ENCODE data around the gene GRAMD2A. TPM values are rescaled to one million over a fixed set of nuclear protein-coding genes. Genes with fewer than 3 reads are reported as not detected.
A peak's percentile ranks its signal among the peaks of the same experiment; 100 is the strongest.

The GRAMD2A gene
- total RNA-seq, 1 donor from 2014 or later = 1.2 TPM

DNA sequence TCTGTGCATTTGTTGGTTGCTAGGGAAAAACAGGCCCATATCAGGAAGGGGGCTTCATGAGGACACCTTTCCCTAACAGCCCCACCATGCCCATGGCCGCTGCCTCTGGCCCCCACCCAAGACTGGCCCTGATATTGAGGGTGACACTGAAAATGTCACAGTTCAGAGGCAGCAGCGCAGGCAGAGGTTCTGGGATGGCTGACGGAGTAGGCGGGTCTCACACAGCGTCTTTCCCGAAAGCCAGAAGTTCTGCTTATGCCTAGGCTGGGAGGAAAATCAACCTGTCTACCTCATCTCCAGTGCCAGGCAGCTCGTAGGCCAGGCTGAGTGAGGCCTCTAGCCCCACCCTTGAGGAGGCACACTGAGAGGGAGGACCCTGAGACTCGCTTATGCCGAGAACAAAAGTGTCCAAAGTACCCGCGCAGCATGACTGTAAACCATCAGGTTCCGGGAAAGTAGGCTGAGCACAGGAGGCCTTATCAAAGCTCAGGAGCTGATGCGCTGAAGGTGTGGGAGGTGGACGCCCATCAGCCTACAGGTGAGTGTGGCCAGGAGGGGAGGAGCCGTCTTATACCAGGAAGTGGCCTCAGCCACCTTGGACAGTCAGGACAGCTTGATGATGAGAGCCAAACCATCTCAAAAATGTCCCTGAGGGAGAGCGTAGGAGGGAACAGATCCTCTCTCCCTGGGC lies 27.5 kb downstream of the GRAMD2A start:
- FAIRE-seq (no peak), DNase-seq (ENCODE audit: low spot score in 2 of 2) (no peak)

DNA sequence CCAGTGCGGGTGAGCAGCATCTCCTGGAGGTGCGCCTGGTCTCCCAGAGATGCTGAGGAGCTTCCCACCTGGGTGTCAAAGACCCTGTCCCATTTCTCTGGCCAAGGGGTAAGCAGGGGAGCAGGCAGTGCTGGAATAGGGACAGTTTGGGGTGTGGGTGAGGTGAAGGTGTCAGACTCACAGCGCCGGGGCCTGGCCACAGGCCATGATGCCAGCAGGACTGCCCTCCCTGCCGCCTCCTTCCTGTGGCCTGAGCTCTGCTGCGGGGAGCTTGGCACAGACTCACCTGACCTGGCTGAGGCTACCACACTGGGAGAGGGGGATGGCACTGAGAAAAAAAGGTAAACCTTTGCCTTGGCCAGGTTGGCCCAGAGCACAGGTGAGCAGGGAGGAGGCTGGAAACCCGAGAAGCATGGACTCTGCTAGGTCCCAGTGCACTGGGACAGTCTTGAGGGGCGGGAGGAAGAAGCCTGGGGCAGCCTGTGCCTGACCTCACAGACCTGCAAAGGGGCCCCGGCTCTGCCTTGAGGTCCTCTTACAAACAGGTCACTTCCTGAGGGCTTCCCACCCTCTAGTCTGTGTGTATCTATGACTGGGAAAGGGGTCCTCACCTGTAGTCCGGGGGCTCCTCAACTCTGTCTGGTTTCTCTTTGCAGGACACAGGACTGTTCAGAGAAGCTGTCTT lies 28.2 kb downstream of the GRAMD2A start:
- no peak for FAIRE-seq
- no peak for DNase-seq (ENCODE audit: low spot score in 2 of 2)

DNA sequence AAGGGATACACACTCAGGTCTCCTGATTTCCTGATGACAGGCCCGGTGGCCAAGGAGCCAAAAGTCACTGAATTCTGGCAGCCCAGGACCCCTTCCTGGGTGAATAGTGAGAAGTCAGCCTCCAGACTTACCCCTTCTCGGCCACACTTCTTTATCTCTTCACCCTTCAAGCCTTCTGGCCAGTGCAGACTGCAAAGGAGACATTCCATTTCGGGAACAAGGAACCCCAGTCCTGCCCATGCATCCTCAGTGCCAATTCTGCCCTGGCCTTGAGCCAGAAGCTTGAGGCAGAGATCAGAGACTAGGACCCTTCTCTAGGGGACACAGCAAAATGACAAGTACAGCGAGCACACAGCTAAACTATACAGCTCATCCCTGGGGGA lies 28.8 kb downstream of the GRAMD2A start:
- DNase-seq (ENCODE audit: low spot score in 2 of 2) (no peak), FAIRE-seq (no peak)

DNA sequence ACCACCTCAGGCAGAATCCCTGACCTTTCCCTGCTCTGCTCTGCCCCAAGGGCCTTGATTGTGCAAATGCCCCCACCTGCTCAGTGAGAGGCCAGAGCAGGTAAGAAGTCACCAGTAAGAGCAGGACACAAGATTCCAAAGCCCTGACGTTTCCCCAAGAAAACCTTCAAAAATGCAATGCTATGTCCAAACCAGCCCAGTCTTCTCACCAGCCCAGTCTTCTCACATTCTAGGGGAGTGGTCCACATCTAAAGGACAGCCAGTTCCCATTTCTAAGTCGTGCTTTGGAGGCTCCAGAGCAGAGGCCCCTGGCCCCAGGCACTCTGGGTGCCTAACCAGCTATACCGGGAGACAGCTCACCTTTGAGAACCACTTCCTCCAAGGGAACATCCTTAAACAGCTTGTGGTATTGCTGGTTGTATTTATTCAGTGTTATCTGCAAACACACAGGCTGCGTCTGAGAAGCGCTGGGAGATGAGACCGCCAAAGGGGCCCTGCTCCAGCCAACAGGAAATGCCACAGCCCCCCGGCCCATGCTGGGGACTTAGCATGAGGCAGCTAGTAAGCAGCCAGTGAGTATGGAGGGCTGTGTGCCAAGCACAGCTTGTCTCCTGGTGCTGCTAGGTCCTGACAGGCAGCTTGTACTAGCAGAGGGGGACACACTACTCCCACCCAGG lies 29.3 kb downstream of the GRAMD2A start:
- FAIRE-seq (no peak), DNase-seq (ENCODE audit: low spot score in 2 of 2) (no peak)

DNA sequence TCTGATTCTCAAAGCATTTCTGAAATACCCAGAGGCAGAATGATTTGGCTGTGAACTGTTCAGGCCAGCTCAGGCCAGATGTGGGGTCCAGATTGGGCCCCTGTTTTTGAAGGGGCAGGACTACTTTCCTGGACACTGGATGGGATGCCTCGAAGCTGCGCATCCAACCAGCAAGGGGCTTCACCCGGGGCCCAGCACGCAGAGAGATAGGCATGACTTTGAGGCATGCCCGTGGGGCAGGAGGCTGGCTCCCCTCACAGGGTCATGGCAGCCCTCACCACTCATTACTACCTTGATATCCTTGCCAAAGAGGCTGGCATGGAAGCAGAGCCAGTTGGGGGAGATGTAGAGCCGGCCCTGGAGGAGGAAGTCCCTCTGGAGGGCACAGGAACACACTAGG lies 30.1 kb downstream of the GRAMD2A start:
- DNase-seq (ENCODE audit: low spot score in 2 of 2) = no peak
- FAIRE-seq = no peak

DNA sequence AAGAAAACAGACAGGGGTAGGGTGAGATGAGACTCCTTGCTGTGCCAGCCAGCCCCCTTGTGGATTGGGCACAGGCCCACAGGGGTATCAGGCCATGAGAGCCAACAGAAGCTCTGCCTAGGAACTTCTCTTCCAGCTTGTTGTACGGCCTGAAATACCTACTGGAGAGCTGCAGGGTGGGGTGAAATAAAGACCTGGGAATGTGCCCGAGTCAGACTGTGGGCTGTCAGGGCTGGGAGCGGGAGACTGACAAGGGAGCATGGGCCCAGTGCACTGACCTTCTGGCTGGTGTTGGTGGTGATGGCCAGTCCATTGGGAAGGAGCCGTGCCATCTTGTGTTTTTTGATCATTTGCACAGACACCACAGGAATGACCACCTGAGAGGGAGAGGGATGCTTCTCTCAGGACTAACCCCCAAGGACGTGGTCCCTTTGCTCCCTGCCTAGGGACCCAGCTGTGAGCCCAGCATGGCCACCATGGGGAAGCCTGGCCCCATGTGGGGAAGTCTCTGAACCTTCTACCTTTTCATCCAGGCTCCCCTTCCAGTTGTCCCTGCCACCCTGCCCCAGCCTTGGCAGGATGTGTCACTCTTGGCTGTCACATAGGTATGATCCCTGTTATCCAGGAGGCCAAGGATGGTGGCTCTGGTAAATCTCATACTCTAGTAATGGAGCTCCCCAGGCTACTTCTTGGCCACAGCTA lies 30.7 kb downstream of the GRAMD2A start:
- no peak for FAIRE-seq
- DNase-seq (ENCODE audit: low spot score in 2 of 2) = no peak

DNA sequence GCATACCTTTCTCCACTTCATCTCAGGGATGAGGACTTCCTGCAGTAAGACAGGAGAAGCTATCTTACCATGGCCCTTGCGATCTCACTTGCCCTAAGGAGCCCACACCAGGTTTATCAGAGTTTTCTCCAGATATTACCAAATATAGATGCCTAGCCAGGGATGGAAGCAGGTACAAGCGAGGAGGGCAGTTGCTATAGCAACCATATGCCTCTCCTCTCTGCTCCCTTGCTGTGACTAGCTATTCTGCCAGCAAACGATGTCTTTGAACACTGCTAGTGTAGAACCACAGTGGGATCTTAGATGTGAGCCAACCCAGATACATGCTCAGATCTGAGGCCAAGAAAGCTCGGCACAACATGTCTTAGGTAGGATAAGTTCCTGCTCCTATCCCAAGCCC lies 33.9 kb downstream of the GRAMD2A start:
- DNase-seq (ENCODE audit: low spot score in 2 of 2) = peak in 1 of 2 donors; percentile 35
- FAIRE-seq = no peak

DNA sequence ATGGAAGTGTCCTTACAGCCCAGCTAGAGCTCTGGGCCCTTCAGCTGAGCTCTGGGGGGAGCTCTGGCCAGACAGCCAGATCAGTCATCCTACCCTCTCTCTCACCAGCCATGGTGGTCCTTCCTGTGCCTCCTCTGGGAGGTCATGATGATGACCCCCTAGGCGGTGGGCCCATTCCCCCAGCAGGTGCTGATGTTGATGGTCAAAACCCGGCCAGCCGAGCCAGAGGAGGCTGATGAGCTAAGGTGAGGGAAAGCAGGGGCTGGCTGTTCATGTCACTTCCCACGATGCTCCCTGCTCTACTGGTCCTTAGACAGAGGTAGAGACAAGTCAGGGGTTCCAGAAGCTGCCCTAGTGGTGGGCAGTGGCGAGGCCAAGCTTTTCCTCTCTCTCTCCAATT lies 35.0 kb downstream of the GRAMD2A start:
- DNase-seq (ENCODE audit: low spot score in 2 of 2) (no peak), FAIRE-seq (no peak)

DNA sequence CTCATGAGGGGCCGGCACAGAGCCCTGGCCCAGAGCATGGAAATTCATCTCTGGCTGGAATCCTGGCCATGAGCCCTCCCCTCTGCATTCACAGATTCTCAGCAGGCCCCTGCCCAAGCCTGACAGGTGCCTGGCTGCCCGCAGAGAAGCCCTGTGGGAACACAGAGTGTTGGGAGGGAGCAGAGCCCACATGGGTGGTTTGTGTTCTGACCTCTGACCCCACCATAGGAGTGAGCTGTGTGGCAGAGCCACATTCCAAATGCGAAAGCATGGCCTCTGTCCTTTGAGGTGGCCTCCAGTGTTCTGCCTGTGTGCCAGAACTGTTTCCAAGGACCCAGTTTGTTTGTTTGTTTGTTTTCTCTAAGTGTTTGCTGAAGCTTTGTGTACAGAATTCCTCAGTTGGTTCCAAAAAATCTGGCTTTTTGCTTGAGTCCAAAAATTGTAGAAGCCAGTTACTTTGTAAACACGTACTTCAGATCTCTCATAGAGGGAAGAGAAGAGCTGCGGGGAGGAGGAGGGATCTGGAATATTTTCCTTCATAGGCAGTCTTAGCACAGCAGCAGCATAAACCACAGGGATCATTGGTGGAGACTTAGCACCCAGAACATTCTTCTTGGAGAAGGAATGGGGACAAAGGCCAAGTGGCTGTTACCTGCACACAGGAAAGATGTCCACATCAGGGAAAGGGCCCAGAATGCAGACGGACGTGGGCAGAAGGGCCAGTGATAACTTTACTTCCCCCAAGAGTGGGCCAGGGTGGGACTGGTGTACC lies 36.0 kb downstream of the GRAMD2A start:
- DNase-seq (ENCODE audit: low spot score in 2 of 2) = no peak
- FAIRE-seq = no peak

DNA sequence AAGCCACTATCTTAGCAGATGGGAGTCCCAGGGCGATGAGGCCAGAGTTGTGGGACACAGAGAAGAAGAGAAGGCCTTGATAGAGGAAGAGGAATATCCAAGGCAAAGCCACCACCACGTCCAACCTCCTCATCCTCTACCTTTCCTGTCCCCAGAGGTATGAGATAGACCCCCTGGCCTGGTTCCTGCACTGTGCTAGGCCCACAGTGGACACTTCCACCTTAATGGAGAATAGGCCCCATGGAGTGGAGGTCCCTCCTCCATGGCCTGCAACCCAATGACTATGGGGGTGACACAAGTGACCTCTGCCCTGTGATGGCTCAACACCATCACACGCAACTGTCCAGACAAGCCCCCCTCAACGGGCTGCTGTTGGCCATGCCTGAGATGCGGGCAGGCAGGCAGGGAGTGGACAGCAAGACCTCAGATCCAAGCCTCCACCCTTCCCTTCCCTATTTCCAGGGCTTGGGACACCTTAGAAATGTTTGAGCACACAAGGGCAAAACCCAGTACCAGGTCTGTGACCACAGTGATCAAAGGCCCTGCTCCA lies 36.8 kb downstream of the GRAMD2A start:
- no peak for DNase-seq (ENCODE audit: low spot score in 2 of 2)
- FAIRE-seq = no peak

DNA sequence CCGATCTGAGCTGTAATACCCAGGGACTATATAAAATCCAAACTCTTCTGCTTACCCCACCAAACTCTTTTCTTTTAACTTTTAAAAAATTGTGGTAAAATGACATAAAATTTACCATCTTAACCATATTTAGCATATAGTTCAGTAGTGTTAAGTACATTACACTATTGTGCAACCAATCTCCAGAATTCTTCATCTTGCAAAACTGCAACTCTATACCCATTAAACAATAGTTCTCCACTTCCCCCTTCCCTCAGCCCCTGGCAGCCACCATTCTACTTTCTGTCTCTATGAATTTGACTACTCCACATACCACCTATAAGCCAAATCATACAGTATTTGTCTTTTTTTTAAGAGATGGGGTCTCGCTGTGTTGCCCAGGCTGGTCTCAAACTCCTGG lies 40.7 kb downstream of the GRAMD2A start:
- FAIRE-seq (no peak), DNase-seq (ENCODE audit: low spot score in 2 of 2) (no peak)

DNA sequence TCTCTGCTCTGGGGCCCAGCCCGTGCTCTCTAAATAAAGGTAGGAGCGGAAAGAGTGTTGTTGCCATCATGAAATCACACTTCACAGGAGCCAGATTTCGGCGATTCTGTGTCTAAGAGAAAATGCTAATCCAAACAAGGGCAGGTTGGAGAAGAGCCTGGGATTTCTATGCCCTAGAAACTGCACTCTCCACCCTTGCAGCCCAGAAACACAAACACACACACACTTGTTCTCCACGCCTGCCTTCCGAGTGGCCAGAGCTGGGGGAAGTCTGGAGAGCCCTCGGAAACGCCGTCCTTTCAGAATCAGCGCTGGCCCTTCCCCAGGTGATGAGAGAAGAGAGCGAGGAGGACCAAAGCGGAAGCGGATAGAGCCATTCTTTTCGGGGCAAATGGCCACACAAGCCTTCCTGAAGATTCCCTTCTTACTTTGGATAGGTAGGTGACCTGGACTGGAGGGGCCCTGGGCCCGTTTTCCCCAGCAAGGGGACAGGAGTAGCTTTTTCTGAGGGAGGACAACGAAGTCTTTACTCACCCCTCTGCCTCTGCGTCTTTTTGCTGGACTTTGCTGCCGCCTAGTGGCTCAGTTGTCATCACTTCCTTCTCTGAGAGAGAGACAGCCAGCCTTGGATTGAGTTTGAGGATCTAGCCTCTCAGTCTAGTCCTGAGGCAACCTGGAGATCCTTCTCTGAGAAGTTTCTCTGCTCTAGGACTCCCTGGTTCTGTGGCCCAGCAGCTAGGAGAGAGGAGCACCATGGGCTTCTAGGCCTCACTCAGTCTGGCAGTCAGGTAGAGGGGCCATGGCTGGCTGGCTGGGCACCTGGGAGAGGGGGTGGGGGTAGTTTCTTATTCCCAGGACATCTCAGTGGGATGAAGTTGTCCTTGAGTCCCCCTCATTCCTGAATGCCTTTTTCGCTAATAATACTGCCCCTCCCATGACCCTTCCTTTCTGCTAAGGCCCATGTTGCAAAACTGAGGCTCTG lies 41.7 kb downstream of the GRAMD2A start:
- DNase-seq (ENCODE audit: low spot score in 2 of 2) = peak; percentile 37 to 70
- FAIRE-seq = no peak

DNA sequence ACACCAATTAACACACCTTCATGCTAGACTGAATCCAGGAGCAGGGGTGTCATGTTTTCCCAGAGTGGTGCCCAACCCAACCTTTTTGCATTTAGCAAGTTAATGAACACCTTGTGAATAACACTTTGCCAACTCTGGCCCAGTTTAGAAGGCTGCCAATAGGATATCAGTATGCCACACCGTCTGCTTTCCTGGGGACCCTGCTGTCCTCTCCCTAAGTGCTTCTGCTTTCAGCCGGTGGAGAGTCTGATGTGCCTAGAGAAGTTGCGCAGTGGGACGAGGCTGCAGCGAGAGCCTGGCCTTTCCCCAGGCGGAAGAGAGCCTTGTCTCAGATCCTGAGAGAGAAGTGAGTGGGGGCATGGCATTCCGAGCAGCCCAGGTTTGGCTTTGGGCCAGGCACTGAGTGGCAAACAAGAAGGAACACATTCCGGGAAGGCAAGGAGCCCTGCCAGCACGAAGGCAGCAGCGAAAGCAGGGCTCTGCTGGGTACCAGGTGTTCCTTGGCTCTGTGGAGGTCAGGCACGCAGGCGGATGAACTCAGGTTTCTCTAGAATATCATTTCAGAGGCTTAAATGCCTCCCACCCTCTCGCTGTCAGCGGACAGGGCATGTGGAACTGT lies 42.5 kb downstream of the GRAMD2A start:
- DNase-seq (ENCODE audit: low spot score in 2 of 2) (peak in 1 of 2 donors; percentile 47), FAIRE-seq (no peak)

DNA sequence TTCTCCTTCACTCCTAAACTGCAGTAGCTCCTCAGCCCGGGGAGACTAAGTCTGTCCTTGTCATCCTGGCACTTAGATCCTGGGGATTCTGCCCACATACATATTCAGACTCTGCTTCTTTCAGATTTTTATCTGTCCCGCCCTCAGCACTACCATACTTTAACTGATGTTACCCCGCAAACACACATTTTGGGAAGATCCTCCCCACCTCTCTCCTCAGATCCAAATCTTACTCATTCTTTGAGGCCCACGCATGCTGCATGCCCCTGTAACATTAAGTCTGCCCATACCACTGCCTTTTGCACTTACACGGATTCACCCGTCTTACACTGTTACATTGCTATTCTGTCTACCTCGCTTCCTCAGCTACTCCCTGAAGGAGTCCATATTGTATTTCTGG lies 43.3 kb downstream of the GRAMD2A start:
- FAIRE-seq (no peak), DNase-seq (ENCODE audit: low spot score in 2 of 2) (no peak)

DNA sequence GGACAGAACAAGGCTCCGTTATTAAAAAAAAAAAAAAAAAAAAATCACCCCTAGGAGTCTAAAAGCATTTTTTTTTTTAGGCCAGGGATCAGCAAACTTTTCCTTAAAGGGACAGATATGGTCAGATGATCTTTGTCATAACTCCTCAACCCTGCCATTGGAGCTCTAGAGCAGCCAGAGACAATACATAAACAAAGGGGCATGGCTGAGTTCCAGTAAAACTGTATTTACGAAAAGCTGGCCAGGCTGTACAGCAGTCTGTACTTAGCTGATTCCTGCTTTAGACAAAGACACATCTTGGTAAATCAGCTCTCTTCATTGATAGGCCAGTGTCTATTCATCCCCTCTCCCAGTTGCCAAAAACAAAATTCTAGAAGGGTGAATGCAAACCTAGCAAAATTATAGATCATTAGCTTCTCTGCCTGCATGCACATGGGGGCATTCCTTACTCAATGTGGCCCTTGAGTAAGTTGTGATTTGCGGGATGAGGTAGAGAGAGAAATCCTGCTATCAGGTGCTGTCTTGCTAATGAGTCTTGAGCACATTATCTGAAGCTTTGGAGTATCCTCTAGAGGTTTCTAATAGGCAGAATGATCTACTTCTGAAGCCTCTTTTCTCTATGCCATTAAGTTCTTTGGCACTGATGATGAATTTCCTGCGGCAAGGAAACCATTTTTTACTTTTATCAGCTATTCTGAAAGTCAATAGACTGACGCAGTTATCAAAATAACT lies 44.2 kb downstream of the GRAMD2A start:
- FAIRE-seq = no peak
- DNase-seq (ENCODE audit: low spot score in 2 of 2) = no peak

DNA sequence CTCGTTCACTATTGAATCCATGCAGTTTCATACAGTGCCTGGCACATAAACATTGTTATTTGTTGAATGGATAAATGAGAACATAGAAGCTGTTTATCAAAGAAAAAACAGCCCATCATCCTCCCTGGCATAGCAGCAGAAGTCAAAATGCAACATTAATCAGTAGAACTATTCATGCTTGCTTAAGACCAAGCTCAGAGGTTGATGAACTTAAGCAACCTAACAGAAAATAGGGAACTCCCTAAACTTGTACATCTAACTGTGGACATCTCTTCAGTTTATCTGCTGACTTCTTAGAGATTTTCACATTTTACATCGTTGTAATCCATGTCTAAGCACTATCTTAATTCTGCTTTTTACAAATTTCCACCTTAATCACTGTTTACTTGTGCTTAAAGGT lies 50.2 kb downstream of the GRAMD2A start:
- DNase-seq (ENCODE audit: low spot score in 2 of 2) (no peak), FAIRE-seq (no peak)

DNA sequence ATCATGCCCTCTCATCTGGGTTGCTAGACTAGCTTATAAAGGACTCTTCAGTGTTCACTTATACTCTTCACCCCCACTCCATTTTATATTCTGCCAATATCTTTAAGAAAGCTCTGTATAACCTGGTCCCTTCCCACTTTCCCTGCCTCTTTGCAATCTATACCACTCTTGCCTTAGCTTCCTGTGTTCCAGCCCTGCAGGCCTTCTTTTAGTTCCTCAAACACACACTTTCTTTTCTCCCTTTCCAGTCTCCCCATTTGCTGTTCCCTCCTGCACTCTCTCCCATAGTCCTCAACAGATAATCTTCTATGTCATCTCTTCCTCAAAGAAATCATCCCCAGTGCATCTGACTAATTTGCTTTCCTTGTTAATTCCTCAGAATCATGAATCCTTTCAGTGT lies 50.7 kb downstream of the GRAMD2A start:
- no peak for DNase-seq (ENCODE audit: low spot score in 2 of 2)
- no peak for FAIRE-seq

DNA sequence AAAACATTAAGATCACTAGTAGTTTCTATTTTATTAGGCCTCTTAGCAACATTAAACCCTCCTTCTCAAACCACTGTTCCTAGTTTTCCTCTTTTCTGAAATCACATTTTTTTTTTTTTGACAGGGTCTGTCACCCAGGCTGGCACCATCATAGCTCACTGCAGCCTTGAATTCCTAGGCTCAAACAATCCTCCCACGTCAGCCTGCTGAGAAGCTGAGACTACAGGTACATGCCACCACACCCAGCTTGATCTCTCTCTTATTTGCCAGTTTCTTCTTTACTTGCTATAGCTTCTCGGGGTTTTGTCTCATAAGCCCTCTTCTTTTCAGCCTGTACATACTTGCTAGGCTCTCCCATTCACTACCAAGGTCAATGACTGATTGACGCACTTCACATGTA lies 51.4 kb downstream of the GRAMD2A start:
- DNase-seq (ENCODE audit: low spot score in 2 of 2) (no peak), FAIRE-seq (no peak)

Data from frontal cortex (tissue), 4 donors.